Skeletal muscle tissue (tissue), 4 donors: Measurements from ENCODE around the gene ITGB5. TPM values are rescaled to one million over a fixed set of nuclear protein-coding genes. Genes with fewer than 3 reads are reported as not detected.

Experiments used
- H3K27ac ChIP-seq: one replicate; pipeline ENCODE4 v1.7.0; 2013; ENCODE audit warnings: mild to moderate bottlenecking, low read depth, low read length, inconsistent platforms
- H3K27me3 ChIP-seq, 3 donors: one replicate each; pipeline ENCODE4 v1.7.0; 2013; ENCODE audit warnings: low read length in 3 of 3; ENCODE audit not compliant: control insufficient read depth in 3 of 3, insufficient read depth in 3 of 3
- H3K36me3 ChIP-seq, 3 donors: one replicate each; pipeline ENCODE4 v1.7.0; 2013; ENCODE audit warnings: low read length in 3 of 3; ENCODE audit not compliant: control insufficient read depth in 3 of 3, insufficient read depth in 3 of 3
- H3K4me1 ChIP-seq, 3 donors: one replicate each; pipeline ENCODE4 v1.7.0; 2013; ENCODE audit warnings: low read length in 3 of 3, mild to moderate bottlenecking in 3 of 3; ENCODE audit not compliant: control insufficient read depth in 3 of 3, insufficient read depth in 3 of 3
- H3K4me3 ChIP-seq, 3 donors: one replicate each; pipeline ENCODE4 v1.7.0; 2013; ENCODE audit warnings: low read length in 3 of 3
- H3K9ac ChIP-seq, 3 donors: one replicate each; pipeline ENCODE4 v1.7.0; 2013; ENCODE audit warnings: low read length in 3 of 3, mild to moderate bottlenecking in 3 of 3, moderate library complexity in 2 of 3, low read depth in 1 of 3
- H3K9me3 ChIP-seq, 3 donors: one replicate each; pipeline ENCODE4 v1.7.0; 2013; ENCODE audit warnings: low read length in 3 of 3; ENCODE audit not compliant: control insufficient read depth in 3 of 3
- total RNA-seq: library from RNA; depleted of rRNA; stranded (reverse); fragments of >200 nt; gene quantifications from one replicate; pipeline ENCODE4 v1.2.3, GENCODE V29; 2014
- donor health status: Osteomylitis.

ITGB5 gene
- total RNA-seq, 1 donor from 2014 or later = 24.0 TPM

GRCh38 chr3:124779116-124779515 lies 108.0 kb downstream of the ITGB5 start:
- peaks cover 56 to 65% (median 59%) of the 10 kb centered on the region in 3 donors for H3K4me1 ChIP-seq
- H3K4me3 ChIP-seq = peak overlapping the region in 1 of 3 donors; percentile 6
- H3K9ac ChIP-seq = peak overlapping the region in 1 of 3 donors; percentile 79
- H3K36me3 ChIP-seq = peaks cover 0 to 10% (median 4%) of the 10 kb centered on the region in 3 donors
- no peaks in the 10 kb centered on the region for H3K9me3 ChIP-seq
- H3K27ac ChIP-seq = peak overlapping the region; percentile 97
- no peaks in the 10 kb centered on the region for H3K27me3 ChIP-seq

DNA sequence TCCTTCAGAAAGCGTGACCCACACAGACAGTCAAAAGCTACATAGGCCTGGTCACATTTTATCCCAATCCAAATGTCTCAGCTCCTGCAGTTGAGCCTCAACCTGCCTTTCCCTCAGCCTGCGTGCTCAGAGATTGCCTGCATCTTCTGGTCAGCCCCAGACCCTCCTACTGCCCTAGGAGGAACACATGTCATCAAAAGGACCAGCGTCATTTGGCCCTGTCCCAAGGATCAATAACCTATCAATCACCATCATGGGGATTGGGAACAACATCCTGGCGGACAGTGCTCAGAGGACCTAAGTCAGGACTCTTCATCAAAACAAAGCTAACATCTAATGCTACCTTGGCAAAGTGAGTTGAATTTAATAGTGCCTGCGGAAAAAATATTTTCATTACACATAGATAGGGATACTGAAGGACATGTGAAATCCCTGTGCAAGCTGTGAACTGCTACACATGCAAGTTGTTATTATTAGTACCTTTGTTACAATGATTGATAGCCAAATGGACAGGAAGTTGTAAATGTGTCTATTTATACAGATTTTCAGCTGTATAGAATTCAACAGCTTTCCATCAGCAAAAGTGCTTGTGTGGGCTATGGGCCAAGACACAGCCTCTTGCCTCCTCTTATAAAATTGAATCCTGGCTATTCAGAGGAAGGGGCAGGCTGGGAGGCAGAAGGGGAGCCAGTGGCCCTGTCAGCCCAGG lies 109.2 kb downstream of the ITGB5 start:
- Histone ChIP-seq H3K9me3 (no peaks in the 10 kb centered on the region), H3K27me3 (no peaks in the 10 kb centered on the region), H3K36me3 (peaks cover 0 to 10% (median 4%) of the 10 kb centered on the region in 3 donors), H3K27ac (no peak overlapping the region), H3K4me1 (peaks cover 65 to 75% (median 67%) of the 10 kb centered on the region in 3 donors), H3K4me3 (no peak overlapping the region), H3K9ac (no peak overlapping the region)

GRCh38 chr3:124776856-124777255 lies 110.3 kb downstream of the ITGB5 start:
- Histone ChIP-seq H3K27ac (no peak overlapping the region), H3K36me3 (peaks cover 0 to 10% (median 4%) of the 10 kb centered on the region in 3 donors), H3K4me1 (peaks cover 68 to 80% (median 70%) of the 10 kb centered on the region in 3 donors), H3K4me3 (no peak overlapping the region), H3K27me3 (no peaks in the 10 kb centered on the region), H3K9me3 (no peaks in the 10 kb centered on the region), H3K9ac (peak overlapping the region in 1 of 3 donors; percentile 40)

- H3K27me3 ChIP-seq = no peaks in the 10 kb centered on the region
- H3K4me3 ChIP-seq = no peak overlapping the region
- H3K36me3 ChIP-seq = peaks cover 0 to 10% (median 4%) of the 10 kb centered on the region in 3 donors
- H3K4me1 ChIP-seq = peaks cover 67 to 78% (median 70%) of the 10 kb centered on the region in 3 donors
- peak overlapping the region in 1 of 3 donors; percentile 25 for H3K9ac ChIP-seq
- no peaks in the 10 kb centered on the region for H3K9me3 ChIP-seq
- no peak overlapping the region for H3K27ac ChIP-seq
Observed at GRCh38 chr3:124775877-124776276, 111.3 kb downstream of the ITGB5 start.

DNA sequence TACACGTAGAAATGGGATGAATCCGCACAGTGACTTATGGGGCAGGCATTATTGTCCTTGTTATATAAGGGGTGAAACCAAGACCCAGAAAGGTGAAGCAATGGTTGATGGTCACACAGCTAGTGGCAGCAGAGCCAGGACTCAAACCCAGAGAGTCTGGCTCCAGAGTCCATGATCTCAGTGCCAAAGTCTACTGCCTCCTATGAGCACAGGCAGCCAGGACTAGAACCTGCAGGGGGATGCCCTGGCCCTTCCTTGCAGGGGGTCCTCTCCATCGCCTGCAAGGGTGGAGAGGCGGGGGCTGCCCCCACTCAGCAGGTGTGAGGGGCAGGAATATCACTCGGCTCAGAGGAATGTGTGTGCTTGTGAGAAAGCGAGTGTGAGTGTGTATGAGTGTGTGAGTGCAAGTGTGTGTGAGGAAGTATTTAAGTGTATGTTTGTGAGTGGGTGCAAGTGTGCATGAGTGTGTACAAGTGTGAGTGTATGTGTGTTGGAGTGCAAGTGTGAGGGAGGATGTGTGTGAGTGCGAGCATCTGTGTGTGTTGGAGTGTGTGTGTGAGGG lies 112.2 kb downstream of the ITGB5 start:
- peaks cover 2 to 10% (median 4%) of the 10 kb centered on the region in 3 donors for H3K36me3 ChIP-seq
- no peak overlapping the region for H3K9ac ChIP-seq
- H3K9me3 ChIP-seq = no peaks in the 10 kb centered on the region
- H3K27me3 ChIP-seq = no peaks in the 10 kb centered on the region
- no peak overlapping the region for H3K4me3 ChIP-seq
- H3K27ac ChIP-seq = peak overlapping the region; percentile 26
- peaks cover 63 to 75% (median 65%) of the 10 kb centered on the region in 3 donors for H3K4me1 ChIP-seq

DNA sequence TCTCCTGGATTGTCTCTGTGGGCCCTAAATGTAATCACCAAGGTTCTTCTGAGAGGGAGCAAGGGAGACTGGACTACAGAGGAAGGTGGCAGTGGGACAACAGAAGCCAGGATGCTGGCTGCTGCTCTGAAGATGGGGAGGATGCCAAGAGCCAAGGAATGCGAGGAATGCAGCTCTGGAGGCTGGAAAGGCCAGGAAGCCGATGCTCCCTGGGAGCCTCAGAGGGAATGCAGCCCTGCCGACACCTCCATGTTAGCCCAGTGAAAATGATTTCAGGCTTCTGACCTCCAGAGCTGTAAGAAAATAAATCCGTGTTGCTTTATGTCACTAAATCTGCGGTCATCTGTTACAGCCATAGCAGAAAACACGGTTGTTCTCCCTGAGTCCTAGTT lies 112.8 kb downstream of the ITGB5 start:
- H3K27me3 ChIP-seq = no peaks in the 10 kb centered on the region
- H3K9me3 ChIP-seq = no peaks in the 10 kb centered on the region
- peak overlapping the region; percentile 26 for H3K27ac ChIP-seq
- peaks cover 57 to 70% (median 59%) of the 10 kb centered on the region in 3 donors for H3K4me1 ChIP-seq
- no peak overlapping the region for H3K4me3 ChIP-seq
- no peak overlapping the region for H3K9ac ChIP-seq
- H3K36me3 ChIP-seq = peaks cover 2 to 10% (median 4%) of the 10 kb centered on the region in 3 donors

GRCh38 chr3:124773351-124774326 lies 113.5 kb downstream of the ITGB5 start:
- no peaks in the 10 kb centered on the region for H3K27me3 ChIP-seq
- H3K9ac ChIP-seq = no peak overlapping the region
- H3K27ac ChIP-seq = peak overlapping the region; percentile 26
- peaks cover 50 to 63% (median 52%) of the 10 kb centered on the region in 3 donors for H3K4me1 ChIP-seq
- H3K36me3 ChIP-seq = peaks cover 4 to 14% (median 8%) of the 10 kb centered on the region in 3 donors
- H3K9me3 ChIP-seq = no peaks in the 10 kb centered on the region
- H3K4me3 ChIP-seq = no peak overlapping the region

- Histone ChIP-seq H3K4me1 (peaks cover 42 to 53% (median 50%) of the 10 kb centered on the region in 3 donors), H3K36me3 (peaks cover 13 to 21% (median 14%) of the 10 kb centered on the region in 3 donors), H3K9ac (peak overlapping the region in 1 of 3 donors; percentile 66), H3K27me3 (no peaks in the 10 kb centered on the region), H3K9me3 (no peaks in the 10 kb centered on the region), H3K27ac (peak overlapping the region; percentile 60), H3K4me3 (peak overlapping the region in 1 of 3 donors; percentile 45)
Observed at GRCh38 chr3:124772081-124772831, 114.9 kb downstream of the ITGB5 start.

- no peaks in the 10 kb centered on the region for H3K27me3 ChIP-seq
- peaks cover 42 to 48% (median 48%) of the 10 kb centered on the region in 3 donors for H3K4me1 ChIP-seq
- H3K9ac ChIP-seq = no peak overlapping the region
- H3K36me3 ChIP-seq = peaks cover 11 to 27% (median 24%) of the 10 kb centered on the region in 3 donors
- H3K27ac ChIP-seq = no peak overlapping the region
- no peaks in the 10 kb centered on the region for H3K9me3 ChIP-seq
- no peak overlapping the region for H3K4me3 ChIP-seq
Observed at GRCh38 chr3:124771083-124771445, 116.1 kb downstream of the ITGB5 start.
